CD4-positive, CD25-positive, alpha-beta regulatory T cell (primary cell): ENCODE results near the gene EIF1B. TPM values are rescaled to one million over a fixed set of nuclear protein-coding genes. Genes with fewer than 3 reads are reported as not detected.

Experiments
- ATAC-seq, 2 donors: fragments of 150-1000 bp; cut with Tn5 transposase; one replicate each; pipeline ENCODE4 v1.10.0; 2021; ENCODE audit warnings: low read depth in 2 of 2, moderate number of reproducible peaks in 2 of 2, moderate library complexity in 1 of 2
- DNase-seq, 3 donors: peaks; one replicate each; pipeline versions ENCODE4 v3.0.0 to v3.0.0-alpha.2; 2012 to 2022; ENCODE audit warnings: mixed read lengths in 1 of 3
- H3K27ac ChIP-seq: one replicate; pipeline ENCODE4 v1.7.0; 2013; ENCODE audit warnings: mild to moderate bottlenecking, low read length; ENCODE audit not compliant: insufficient read depth, poor library complexity, severe bottlenecking
- H3K27me3 ChIP-seq: one replicate; pipeline ENCODE4 v1.7.0; 2013; ENCODE audit warnings: low read length; ENCODE audit not compliant: control insufficient read depth, insufficient read depth
- H3K36me3 ChIP-seq: one replicate; pipeline ENCODE4 v1.7.0; 2013; ENCODE audit warnings: mild to moderate bottlenecking, low read length, moderate library complexity; ENCODE audit not compliant: control insufficient read depth, insufficient read depth
- H3K4me1 ChIP-seq: 2 replicates; pipeline ENCODE4 v1.7.0; 2013; ENCODE audit warnings: mild to moderate bottlenecking, low read length; ENCODE audit not compliant: insufficient read depth, control insufficient read depth, poor library complexity, severe bottlenecking
- H3K4me3 ChIP-seq: one replicate; pipeline ENCODE4 v1.7.0; 2013; ENCODE audit warnings: low read depth, mild to moderate bottlenecking, low read length, moderate library complexity
- H3K9me3 ChIP-seq, 2 experiments: 1 replicate in 1 of 2; 2 replicates in 1 of 2; pipeline ENCODE4 v1.7.0; 2013; ENCODE audit warnings: low read length in 2 of 2, mild to moderate bottlenecking in 1 of 2, moderate library complexity in 1 of 2; ENCODE audit not compliant: control insufficient read depth in 2 of 2
- H3K27ac Mint-ChIP-seq, 3 donors: one replicate each; pipeline ENCODE4 v1.8.0; 2020 to 2022; ENCODE audit warnings: mild to moderate bottlenecking in 3 of 3, mixed read lengths in 3 of 3, moderate library complexity in 2 of 3
- H3K27me3 Mint-ChIP-seq: one replicate; pipeline ENCODE4 v1.8.0; 2022; ENCODE audit warnings: mild to moderate bottlenecking, mixed read lengths
- H3K36me3 Mint-ChIP-seq: one replicate; pipeline ENCODE4 v1.8.0; 2020; ENCODE audit warnings: mixed read lengths
- H3K4me1 Mint-ChIP-seq, 4 donors: one replicate each; pipeline ENCODE4 v1.8.0; 2020 to 2022; ENCODE audit warnings: mixed read lengths in 4 of 4, mild to moderate bottlenecking in 1 of 4
- H3K4me3 Mint-ChIP-seq, 4 donors: one replicate each; pipeline ENCODE4 v1.8.0; 2020 to 2022; ENCODE audit warnings: mild to moderate bottlenecking in 4 of 4, mixed read lengths in 4 of 4, moderate library complexity in 3 of 4
- H3K9me3 Mint-ChIP-seq, 7 donors: one replicate each; pipeline ENCODE4 v1.8.0; 2020 to 2022; ENCODE audit warnings: mixed read lengths in 7 of 7, mild to moderate bottlenecking in 3 of 7, moderate library complexity in 2 of 7
- polyA plus RNA-seq, 4 donors: library from polyadenylated mRNA; unstranded; fragments of 300-500 nt; fragmentation: Illumina TruSeq; gene quantifications; one replicate each; pipeline ENCODE4 v1.2.3, GENCODE V29; 2021
- total RNA-seq: library from RNA; stranded (reverse); gene quantifications from one replicate; pipeline ENCODE4 v1.2.3, GENCODE V29; 2022

EIF1B gene
- total and polyA plus RNA-seq, 5 donors from 2014 or later: 42.3 to 76.4 (median 69.7) TPM

GRCh38 chr3:40336511-40337135, 27.1 kb downstream of the EIF1B start:
- Mint-ChIP-seq H3K4me3 (no peak overlapping the region), H3K27me3 (peaks cover 9% of the 10 kb centered on the region), H3K4me1 (peaks cover 0 to 4% (median 1%) of the 10 kb centered on the region in 4 donors), H3K9me3 (no peaks in the 10 kb centered on the region), H3K36me3 (no peaks in the 10 kb centered on the region), H3K27ac (no peak overlapping the region)
- ATAC-seq (no peak), DNase-seq (no peak)
- H3K36me3 ChIP-seq: no peaks in the 10 kb centered on the region
- H3K27ac ChIP-seq: no peak overlapping the region
- no peaks in the 10 kb centered on the region for H3K9me3 ChIP-seq
- H3K27me3 ChIP-seq: peaks cover 3% of the 10 kb centered on the region
- no peak overlapping the region for H3K4me3 ChIP-seq
- H3K4me1 ChIP-seq: no peaks in the 10 kb centered on the region

GRCh38 chr3:40337136-40338108, 27.9 kb downstream of the EIF1B start:
- Histone ChIP-seq H3K4me3 (no peak overlapping the region), H3K36me3 (no peaks in the 10 kb centered on the region), H3K9me3 (no peaks in the 10 kb centered on the region), H3K4me1 (no peaks in the 10 kb centered on the region), H3K27me3 (peaks cover 3% of the 10 kb centered on the region), H3K27ac (no peak overlapping the region)
- ATAC-seq (no peak), DNase-seq (no peak)
- Mint-ChIP-seq H3K36me3 (no peaks in the 10 kb centered on the region), H3K4me1 (peaks cover 0 to 4% (median 1%) of the 10 kb centered on the region in 4 donors), H3K27ac (no peak overlapping the region), H3K27me3 (peaks cover 8% of the 10 kb centered on the region), H3K9me3 (no peaks in the 10 kb centered on the region), H3K4me3 (no peak overlapping the region)

- peaks cover 5% of the 10 kb centered on the region for H3K27me3 Mint-ChIP-seq
- no peak overlapping the region for H3K27ac ChIP-seq
- H3K4me3 ChIP-seq: no peak overlapping the region
- no peaks in the 10 kb centered on the region for H3K36me3 ChIP-seq
- no peaks in the 10 kb centered on the region for H3K36me3 Mint-ChIP-seq
- H3K27me3 ChIP-seq: peaks cover 3% of the 10 kb centered on the region
- H3K4me1 ChIP-seq: no peaks in the 10 kb centered on the region
- H3K27ac Mint-ChIP-seq: no peak overlapping the region
- H3K4me3 Mint-ChIP-seq: no peak overlapping the region
- no peak for DNase-seq
- H3K9me3 ChIP-seq: no peaks in the 10 kb centered on the region
- peaks cover 0 to 4% (median 1%) of the 10 kb centered on the region in 4 donors for H3K4me1 Mint-ChIP-seq
- no peaks in the 10 kb centered on the region for H3K9me3 Mint-ChIP-seq
- ATAC-seq: no peak
These were observed 30.4 kb downstream of the EIF1B start for GRCh38 chr3:40339871-40340270.

- Histone ChIP-seq H3K4me3 (no peak overlapping the region), H3K9me3 (no peaks in the 10 kb centered on the region), H3K27me3 (peaks cover 3% of the 10 kb centered on the region), H3K4me1 (no peaks in the 10 kb centered on the region), H3K36me3 (no peaks in the 10 kb centered on the region), H3K27ac (no peak overlapping the region)
- Mint-ChIP-seq H3K9me3 (no peaks in the 10 kb centered on the region), H3K4me3 (no peak overlapping the region), H3K4me1 (peaks cover 0 to 4% (median 1%) of the 10 kb centered on the region in 4 donors), H3K36me3 (no peaks in the 10 kb centered on the region), H3K27ac (no peak overlapping the region), H3K27me3 (peaks cover 5% of the 10 kb centered on the region)
- ATAC-seq (no peak), DNase-seq (no peak)
These were observed 31.1 kb downstream of the EIF1B start for GRCh38 chr3:40340541-40341170.

- Histone ChIP-seq H3K4me1 (no peaks in the 10 kb centered on the region), H3K27ac (no peak overlapping the region), H3K9me3 (no peaks in the 10 kb centered on the region), H3K36me3 (no peaks in the 10 kb centered on the region), H3K4me3 (no peak overlapping the region), H3K27me3 (peaks cover 3% of the 10 kb centered on the region)
- ATAC-seq: no peak
- Mint-ChIP-seq H3K27ac (no peak overlapping the region), H3K4me1 (peaks cover 0 to 4% (median 1%) of the 10 kb centered on the region in 4 donors), H3K4me3 (no peak overlapping the region), H3K36me3 (no peaks in the 10 kb centered on the region), H3K27me3 (peaks cover 5% of the 10 kb centered on the region), H3K9me3 (no peaks in the 10 kb centered on the region)
- no peak for DNase-seq
These were observed 32.2 kb downstream of the EIF1B start for GRCh38 chr3:40341671-40342070.

- H3K36me3 Mint-ChIP-seq: peaks cover 4% of the 10 kb centered on the region
- Histone ChIP-seq H3K36me3 (no peaks in the 10 kb centered on the region), H3K27me3 (peaks cover 2% of the 10 kb centered on the region), H3K27ac (no peak overlapping the region), H3K4me1 (no peaks in the 10 kb centered on the region), H3K9me3 (peaks cover 4 to 6% of the 10 kb centered on the region in 2 experiments), H3K4me3 (no peak overlapping the region)
- peaks cover 0 to 14% (median 6%) of the 10 kb centered on the region in 7 donors for H3K9me3 Mint-ChIP-seq
- no peaks in the 10 kb centered on the region for H3K4me1 Mint-ChIP-seq
- DNase-seq (no peak), ATAC-seq (no peak)
- peaks cover 9% of the 10 kb centered on the region for H3K27me3 Mint-ChIP-seq
- H3K27ac Mint-ChIP-seq: no peak overlapping the region
- H3K4me3 Mint-ChIP-seq: no peak overlapping the region
These were observed 41.0 kb downstream of the EIF1B start for GRCh38 chr3:40350529-40350928.

GRCh38 chr3:40355410-40355809, 45.9 kb downstream of the EIF1B start:
- H3K36me3 ChIP-seq: no peaks in the 10 kb centered on the region
- ATAC-seq: no peak

More at GRCh38 chr3:40355410-40355809, 45.9 kb downstream of the EIF1B start:
- no peak for DNase-seq
- Mint-ChIP-seq H3K36me3 (no peaks in the 10 kb centered on the region), H3K27ac (no peak overlapping the region), H3K4me1 (no peaks in the 10 kb centered on the region), H3K4me3 (no peak overlapping the region), H3K27me3 (peaks cover 19% of the 10 kb centered on the region), H3K9me3 (peaks cover 0 to 12% (median 6%) of the 10 kb centered on the region in 7 donors)
- H3K27me3 ChIP-seq: peaks cover 9% of the 10 kb centered on the region
- H3K4me1 ChIP-seq: no peaks in the 10 kb centered on the region
- peaks cover 4 to 6% of the 10 kb centered on the region in 2 experiments for H3K9me3 ChIP-seq
- H3K27ac ChIP-seq: no peak overlapping the region
- H3K4me3 ChIP-seq: no peak overlapping the region
